Stomach smooth muscle (tissue), 2 donors: ENCODE data around the gene SPATA20.

ENCODE experiments used
- H3K27ac ChIP-seq: one replicate; pipeline ENCODE4 v1.7.0; 2013; ENCODE audit warnings: mild to moderate bottlenecking, low read length, inconsistent platforms
- H3K27me3 ChIP-seq, 2 donors: one replicate each; pipeline ENCODE4 v1.7.0; 2013; ENCODE audit warnings: low read length in 2 of 2; ENCODE audit not compliant: insufficient read depth in 2 of 2, control insufficient read depth in 1 of 2
- H3K36me3 ChIP-seq, 2 donors: one replicate each; pipeline ENCODE4 v1.7.0; 2013; ENCODE audit warnings: low read length in 2 of 2; ENCODE audit not compliant: control insufficient read depth in 2 of 2, insufficient read depth in 2 of 2
- H3K4me1 ChIP-seq: one replicate; pipeline ENCODE4 v1.7.0; 2013; ENCODE audit warnings: low read length; ENCODE audit not compliant: control insufficient read depth, insufficient read depth
- H3K4me3 ChIP-seq, 2 donors: one replicate each; pipeline ENCODE4 v1.7.0; 2013; ENCODE audit warnings: low read length in 2 of 2
- H3K9ac ChIP-seq, 2 donors: one replicate each; pipeline ENCODE4 v1.7.0; 2013; ENCODE audit warnings: low read length in 2 of 2, mild to moderate bottlenecking in 1 of 2
- H3K9me3 ChIP-seq, 2 donors: one replicate each; pipeline ENCODE4 v1.7.0; 2013; ENCODE audit warnings: low read length in 2 of 2; ENCODE audit not compliant: control insufficient read depth in 2 of 2
- donor health status: healthy.
- donor health status: Pancreatic carcinoma.

Gene SPATA20

GRCh38 chr17:50558941-50559614 lies 12.1 kb downstream of the SPATA20 start:
- peaks cover 28% of the 10 kb centered on the region for H3K4me1 ChIP-seq
- no peaks in the 10 kb centered on the region for H3K9me3 ChIP-seq
- H3K4me3 ChIP-seq: peak overlapping the region; percentile 69 to 72
- H3K27ac ChIP-seq: no peak overlapping the region
- peaks cover 5 to 10% of the 10 kb centered on the region in 2 donors for H3K36me3 ChIP-seq
- peaks cover 39 to 48% of the 10 kb centered on the region in 2 donors for H3K27me3 ChIP-seq
- no peak overlapping the region for H3K9ac ChIP-seq

GRCh38 chr17:50559674-50560184 lies 12.8 kb downstream of the SPATA20 start:
- Histone ChIP-seq H3K4me1 (peaks cover 32% of the 10 kb centered on the region), H3K4me3 (peak overlapping the region; percentile 69 to 72), H3K27ac (no peak overlapping the region), H3K9ac (no peak overlapping the region), H3K27me3 (peaks cover 40 to 53% of the 10 kb centered on the region in 2 donors), H3K9me3 (no peaks in the 10 kb centered on the region), H3K36me3 (peaks cover 5 to 10% of the 10 kb centered on the region in 2 donors)

GRCh38 chr17:50560185-50560824 lies 13.3 kb downstream of the SPATA20 start, which contains the start of gene CACNA1G:
CACNA1G (plus strand) TSS chr17:50560715; CDS start chr17:50561460, 745 bp downstream.
- Histone ChIP-seq H3K27ac (no peak within 1 kb of the TSS), H3K4me1 (peaks cover 35% of the 10 kb centered on the region), H3K4me3 (peak within 1 kb of the TSS; percentile 69 to 72), H3K36me3 (peaks cover 2 to 8% of the 10 kb centered on the region in 2 donors), H3K9ac (no peak within 1 kb of the TSS), H3K9me3 (no peaks in the 10 kb centered on the region), H3K27me3 (peaks cover 40 to 55% of the 10 kb centered on the region in 2 donors)

- H3K4me3 ChIP-seq: peak overlapping the region; percentile 19 to 69
- peaks cover 39% of the 10 kb centered on the region for H3K4me1 ChIP-seq
- H3K9me3 ChIP-seq: no peaks in the 10 kb centered on the region
- peaks cover 46 to 59% of the 10 kb centered on the region in 2 donors for H3K27me3 ChIP-seq
- H3K27ac ChIP-seq: no peak overlapping the region
- H3K9ac ChIP-seq: no peak overlapping the region
- peaks cover 0 to under 1% of the 10 kb centered on the region in 2 donors for H3K36me3 ChIP-seq
Measured at GRCh38 chr17:50560931-50561745, 14.2 kb downstream of the SPATA20 start.

GRCh38 chr17:50561746-50562141 lies 14.8 kb downstream of the SPATA20 start:
- H3K27me3 ChIP-seq: peaks cover 50 to 65% of the 10 kb centered on the region in 2 donors
- H3K4me3 ChIP-seq: no peak overlapping the region
- H3K4me1 ChIP-seq: peaks cover 37% of the 10 kb centered on the region

GRCh38 chr17:50562242-50563091 lies 15.5 kb downstream of the SPATA20 start:
- Histone ChIP-seq H3K4me1 (peaks cover 35% of the 10 kb centered on the region), H3K4me3 (no peak overlapping the region), H3K9ac (no peak overlapping the region), H3K27me3 (peaks cover 49 to 69% of the 10 kb centered on the region in 2 donors), H3K36me3 (no peaks in the 10 kb centered on the region), H3K27ac (no peak overlapping the region), H3K9me3 (no peaks in the 10 kb centered on the region)

More at GRCh38 chr17:50561746-50562141, 14.8 kb downstream of the SPATA20 start:
- Histone ChIP-seq H3K27ac (no peak overlapping the region), H3K9ac (no peak overlapping the region), H3K9me3 (no peaks in the 10 kb centered on the region), H3K36me3 (no peaks in the 10 kb centered on the region)

- no peak overlapping the region for H3K4me3 ChIP-seq
- H3K9me3 ChIP-seq: no peaks in the 10 kb centered on the region
- no peak overlapping the region for H3K9ac ChIP-seq
- H3K27ac ChIP-seq: no peak overlapping the region
- peaks cover 35% of the 10 kb centered on the region for H3K4me1 ChIP-seq
- no peaks in the 10 kb centered on the region for H3K36me3 ChIP-seq
- H3K27me3 ChIP-seq: peaks cover 49 to 73% of the 10 kb centered on the region in 2 donors
Measured at GRCh38 chr17:50563092-50563511, 16.1 kb downstream of the SPATA20 start.

- Histone ChIP-seq H3K9ac (no peak overlapping the region), H3K27ac (no peak overlapping the region), H3K36me3 (no peaks in the 10 kb centered on the region), H3K27me3 (peaks cover 39 to 59% of the 10 kb centered on the region in 2 donors), H3K4me1 (peaks cover 23% of the 10 kb centered on the region), H3K9me3 (no peaks in the 10 kb centered on the region), H3K4me3 (no peak overlapping the region)
Measured at GRCh38 chr17:50564916-50565315, 17.9 kb downstream of the SPATA20 start.

- Histone ChIP-seq H3K9me3 (no peaks in the 10 kb centered on the region), H3K9ac (no peak overlapping the region), H3K27ac (no peak overlapping the region), H3K36me3 (no peaks in the 10 kb centered on the region), H3K4me3 (no peak overlapping the region), H3K27me3 (peaks cover 35 to 54% of the 10 kb centered on the region in 2 donors), H3K4me1 (peaks cover 16% of the 10 kb centered on the region)
Measured at GRCh38 chr17:50565402-50566350, 18.7 kb downstream of the SPATA20 start.
